ENCODE data around the gene RAPGEF6. TPM values are rescaled to one million over a fixed set of nuclear protein-coding genes. Genes with fewer than 3 reads are reported as not detected.
A peak's percentile ranks its signal among the peaks of the same experiment; 100 is the strongest.
"Not testable (repeated sequence)": the region's sequence is repeated elsewhere in the genome, so short reads cannot be mapped to it uniquely, and the experiment has no call there.

RAPGEF6 gene
- total and polyA plus RNA-seq, 4 donors: 3.9 to 73.1 (median 10.8) TPM

DNA sequence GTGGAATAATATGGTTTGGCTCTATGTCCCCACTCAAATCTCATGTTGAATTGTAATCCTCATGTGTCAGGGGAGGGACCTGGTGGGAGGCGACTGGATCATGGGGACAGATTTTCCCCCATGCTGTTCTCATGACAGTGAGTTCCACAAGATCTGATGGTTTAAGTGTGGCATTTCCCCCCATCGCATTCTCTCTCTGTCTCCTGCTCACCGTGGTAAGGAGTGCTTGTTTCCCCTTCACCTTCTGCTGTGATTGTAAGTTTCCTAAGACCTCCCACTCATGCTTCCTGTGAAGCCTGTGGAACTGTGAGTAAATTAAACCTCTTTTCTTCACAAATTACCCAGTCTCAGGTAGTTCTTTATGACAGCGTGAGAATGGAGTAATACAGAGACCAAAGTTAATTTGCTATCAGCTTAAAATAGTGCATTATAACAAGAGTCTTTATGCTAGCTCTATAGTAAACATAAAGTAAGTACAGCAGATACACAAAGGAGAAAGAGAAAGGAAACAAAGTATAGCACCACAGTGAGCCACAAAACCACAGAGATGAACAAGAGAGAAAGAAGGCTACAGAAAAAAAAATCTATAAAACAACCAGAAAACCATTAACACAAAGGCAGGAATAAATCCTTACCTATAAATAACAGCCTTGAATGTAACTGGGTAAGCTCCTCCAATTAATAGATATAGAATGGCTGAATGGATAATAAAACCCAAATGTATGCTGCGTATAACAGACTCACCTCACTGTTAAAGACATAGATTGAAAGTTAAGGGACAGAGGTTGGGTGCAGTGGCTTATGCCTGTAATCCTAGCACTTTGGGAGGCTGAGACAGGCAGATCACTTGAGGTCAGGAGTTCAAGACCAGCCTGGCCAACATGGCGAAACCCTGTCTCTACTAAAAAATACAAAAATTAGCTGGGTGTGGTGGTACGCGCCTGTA, 39.7 kb downstream of the RAPGEF6 start:
- no peaks in the 10 kb centered on the region for H3K27me3 ChIP-seq (ENCODE audit: control insufficient read depth in 3 of 3, insufficient read depth in 3 of 3, low read length in 2 of 3)
- H3K9ac ChIP-seq (ENCODE audit: insufficient read depth in 1 of 2, low read length in 2 of 2): no peak overlapping the region
- H3K4me3 ChIP-seq: no peak overlapping the region
- H3K36me3 ChIP-seq (ENCODE audit: control insufficient read depth in 4 of 4, insufficient read depth in 4 of 4, low read length in 4 of 4): peaks cover 0 to 5% (median 3%) of the 10 kb centered on the region in 4 donors
- ATAC-seq (ENCODE audit: insufficient read depth, low FRiP score) (no peak), DNase-seq (no peak)
- WGBS, 2 donors: 78 to 86% methylated on average over 8 of the region's 8 CpGs
- TF ChIP-seq, protein P1, sequence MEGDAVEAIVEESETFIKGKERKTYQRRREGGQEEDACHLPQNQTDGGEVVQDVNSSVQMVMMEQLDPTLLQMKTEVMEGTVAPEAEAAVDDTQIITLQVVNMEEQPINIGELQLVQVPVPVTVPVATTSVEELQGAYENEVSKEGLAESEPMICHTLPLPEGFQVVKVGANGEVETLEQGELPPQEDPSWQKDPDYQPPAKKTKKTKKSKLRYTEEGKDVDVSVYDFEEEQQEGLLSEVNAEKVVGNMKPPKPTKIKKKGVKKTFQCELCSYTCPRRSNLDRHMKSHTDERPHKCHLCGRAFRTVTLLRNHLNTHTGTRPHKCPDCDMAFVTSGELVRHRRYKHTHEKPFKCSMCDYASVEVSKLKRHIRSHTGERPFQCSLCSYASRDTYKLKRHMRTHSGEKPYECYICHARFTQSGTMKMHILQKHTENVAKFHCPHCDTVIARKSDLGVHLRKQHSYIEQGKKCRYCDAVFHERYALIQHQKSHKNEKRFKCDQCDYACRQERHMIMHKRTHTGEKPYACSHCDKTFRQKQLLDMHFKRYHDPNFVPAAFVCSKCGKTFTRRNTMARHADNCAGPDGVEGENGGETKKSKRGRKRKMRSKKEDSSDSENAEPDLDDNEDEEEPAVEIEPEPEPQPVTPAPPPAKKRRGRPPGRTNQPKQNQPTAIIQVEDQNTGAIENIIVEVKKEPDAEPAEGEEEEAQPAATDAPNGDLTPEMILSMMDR (IDR thresholded peaks at IDR 0.05; ENCODE audit: control extremely low read depth, extremely low read depth): no peak
- H3K9me3 ChIP-seq (ENCODE audit: control insufficient read depth in 4 of 4, insufficient read depth in 3 of 4, low read length in 3 of 4): no peaks in the 10 kb centered on the region
- peaks cover 0 to 9% (median 0%) of the 10 kb centered on the region in 5 donors for H3K4me1 ChIP-seq (ENCODE audit: control insufficient read depth in 5 of 5, insufficient read depth in 5 of 5, low read length in 5 of 5)
- H3K27ac ChIP-seq (ENCODE audit: low read depth in 1 of 2, low read length in 1 of 2): peak overlapping the region in 1 of 2 donors; percentile 22

DNA sequence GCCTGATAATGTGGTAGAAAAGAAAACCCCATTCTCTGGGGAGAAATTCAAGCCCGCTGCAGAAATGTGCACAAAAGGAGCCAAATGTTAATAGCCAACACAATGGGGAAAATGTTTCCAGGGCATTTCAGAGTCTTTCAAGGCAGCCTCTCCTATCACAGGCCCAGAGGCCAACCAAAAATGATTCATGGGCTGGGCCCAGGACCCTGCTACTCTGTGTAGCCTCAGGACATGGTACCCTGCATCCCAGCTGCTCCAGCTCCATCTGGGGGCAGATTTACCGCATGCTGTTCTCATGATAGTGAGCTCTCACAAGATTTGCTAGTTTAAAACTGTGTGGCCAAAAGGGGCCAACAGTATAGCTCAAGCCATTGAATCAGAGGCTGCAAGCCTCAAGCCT, 41.1 kb downstream of the RAPGEF6 start:
- no peak overlapping the region for H3K9ac ChIP-seq (ENCODE audit: insufficient read depth in 1 of 2, low read length in 2 of 2)
- H3K27ac ChIP-seq (ENCODE audit: low read depth in 1 of 2, low read length in 1 of 2): no peak overlapping the region
- ATAC-seq (ENCODE audit: insufficient read depth, low FRiP score): no peak
- no peaks in the 10 kb centered on the region for H3K27me3 ChIP-seq (ENCODE audit: control insufficient read depth in 3 of 3, insufficient read depth in 3 of 3, low read length in 2 of 3)
- 96% methylated on average over 2 of the region's 2 CpGs for WGBS, 2 donors
- H3K36me3 ChIP-seq (ENCODE audit: control insufficient read depth in 4 of 4, insufficient read depth in 4 of 4, low read length in 4 of 4): peaks cover 0 to 5% (median 3%) of the 10 kb centered on the region in 4 donors
- no peaks in the 10 kb centered on the region for H3K9me3 ChIP-seq (ENCODE audit: control insufficient read depth in 4 of 4, insufficient read depth in 3 of 4, low read length in 3 of 4)
- TF ChIP-seq, protein P1 (IDR thresholded peaks at IDR 0.05; ENCODE audit: control extremely low read depth, extremely low read depth): no peak
- no peak overlapping the region for H3K4me3 ChIP-seq
- DNase-seq: no peak
- H3K4me1 ChIP-seq (ENCODE audit: control insufficient read depth in 5 of 5, insufficient read depth in 5 of 5, low read length in 5 of 5): peaks cover 0 to 14% (median 3%) of the 10 kb centered on the region in 5 donors

DNA sequence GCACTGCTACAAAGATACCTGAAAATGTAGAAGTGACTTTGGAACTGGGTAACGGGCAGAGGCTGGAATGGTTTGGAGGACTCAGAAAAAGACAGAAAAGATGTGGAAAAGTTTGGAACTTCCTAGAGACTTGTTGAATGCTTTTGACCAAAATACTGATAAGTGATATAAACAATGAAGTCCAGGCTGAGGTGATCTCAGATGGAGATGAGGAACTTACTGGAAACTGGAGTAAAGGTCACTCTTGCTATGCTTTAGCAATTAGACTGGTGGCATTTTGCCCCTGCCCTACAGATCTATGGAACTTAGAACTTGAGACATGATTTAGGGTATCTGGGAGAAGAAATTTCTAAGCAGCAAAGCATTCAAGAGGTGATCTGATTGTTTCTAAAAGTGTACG, 41.6 kb downstream of the RAPGEF6 start:
- not testable (repeated sequence) for DNase-seq; ATAC-seq (ENCODE audit: insufficient read depth, low FRiP score); H3K36me3 ChIP-seq (ENCODE audit: control insufficient read depth in 4 of 4, insufficient read depth in 4 of 4, low read length in 4 of 4); H3K9me3 ChIP-seq (ENCODE audit: control insufficient read depth in 4 of 4, insufficient read depth in 3 of 4, low read length in 3 of 4); H3K27ac ChIP-seq (ENCODE audit: low read depth in 1 of 2, low read length in 1 of 2); H3K27me3 ChIP-seq (ENCODE audit: control insufficient read depth in 3 of 3, insufficient read depth in 3 of 3, low read length in 2 of 3); H3K9ac ChIP-seq (ENCODE audit: insufficient read depth in 1 of 2, low read length in 2 of 2); H3K4me3 ChIP-seq
- WGBS, 2 donors: 78 to 89% methylated on average over 2 of the region's 2 CpGs
- peaks cover 0 to 14% (median 3%) of the 10 kb centered on the region in 5 donors for H3K4me1 ChIP-seq (ENCODE audit: control insufficient read depth in 5 of 5, insufficient read depth in 5 of 5, low read length in 5 of 5)
